Eye (tissue), 1 donor: ENCODE measurements around the gene HDAC4.
A peak's percentile ranks its signal among the peaks of the same experiment; 100 is the strongest.

Source experiments
- DNase-seq: peaks from one replicate; pipeline ENCODE4 v3.0.0-alpha.2; 2015

The HDAC4 gene

DNA sequence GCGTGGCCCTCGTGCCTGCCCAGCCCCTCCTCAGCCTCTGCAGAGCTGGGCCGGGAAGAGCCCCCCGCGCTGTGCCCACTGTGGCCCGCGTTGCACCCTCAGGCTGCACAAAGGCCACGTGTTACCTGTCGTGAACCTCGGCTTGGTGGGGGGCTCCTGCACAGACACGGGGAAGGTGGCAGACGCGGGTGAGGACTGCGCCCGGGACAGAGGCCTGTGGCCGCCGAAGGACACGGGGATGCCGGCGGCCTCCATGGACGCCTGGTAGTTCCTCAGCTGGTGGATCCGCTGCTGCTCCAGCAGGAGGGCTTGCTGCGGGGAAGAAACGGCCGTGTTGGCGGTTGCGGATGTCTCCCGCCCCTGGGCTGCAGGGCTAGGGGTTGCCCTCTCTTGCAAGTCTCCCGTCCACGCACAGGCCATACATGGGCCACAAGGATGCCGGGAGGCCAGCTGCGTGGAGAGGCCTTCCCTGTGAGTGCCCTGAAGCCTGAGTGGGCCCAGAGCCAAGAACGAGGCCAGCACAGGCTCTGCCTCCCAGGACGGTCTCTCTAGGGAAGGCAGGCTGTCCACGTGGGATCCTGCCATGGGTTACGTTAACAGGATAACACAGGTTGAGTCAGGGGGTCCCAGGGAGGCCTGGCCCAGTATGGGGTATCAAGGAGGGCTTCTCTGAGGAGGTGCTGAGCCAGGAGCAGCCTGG is 289.3 kb downstream of the HDAC4 start:
- no peak for DNase-seq

DNA sequence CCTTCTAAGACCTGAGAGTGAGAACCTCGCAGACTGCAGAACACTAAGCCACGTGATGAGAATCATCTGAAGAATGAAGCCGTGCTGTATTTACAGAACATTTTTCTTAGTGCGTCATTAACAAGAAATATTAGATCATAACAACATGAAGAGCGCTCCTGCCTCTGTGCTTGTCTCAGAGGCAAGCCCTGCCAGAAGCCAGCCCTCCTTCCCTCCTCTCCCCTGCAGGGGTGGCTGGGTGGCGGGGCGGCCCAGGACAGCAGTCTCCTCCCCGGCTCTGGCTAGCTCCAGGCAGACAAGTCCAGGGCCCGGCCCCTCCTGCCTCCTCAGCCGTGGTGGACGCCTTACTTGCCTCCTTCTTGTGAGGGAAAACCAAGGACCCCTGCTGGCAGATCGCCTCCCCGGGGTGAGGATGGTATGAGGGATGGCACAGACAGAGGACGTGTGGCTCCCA is 290.2 kb downstream of the HDAC4 start:
- DNase-seq = no peak

DNA sequence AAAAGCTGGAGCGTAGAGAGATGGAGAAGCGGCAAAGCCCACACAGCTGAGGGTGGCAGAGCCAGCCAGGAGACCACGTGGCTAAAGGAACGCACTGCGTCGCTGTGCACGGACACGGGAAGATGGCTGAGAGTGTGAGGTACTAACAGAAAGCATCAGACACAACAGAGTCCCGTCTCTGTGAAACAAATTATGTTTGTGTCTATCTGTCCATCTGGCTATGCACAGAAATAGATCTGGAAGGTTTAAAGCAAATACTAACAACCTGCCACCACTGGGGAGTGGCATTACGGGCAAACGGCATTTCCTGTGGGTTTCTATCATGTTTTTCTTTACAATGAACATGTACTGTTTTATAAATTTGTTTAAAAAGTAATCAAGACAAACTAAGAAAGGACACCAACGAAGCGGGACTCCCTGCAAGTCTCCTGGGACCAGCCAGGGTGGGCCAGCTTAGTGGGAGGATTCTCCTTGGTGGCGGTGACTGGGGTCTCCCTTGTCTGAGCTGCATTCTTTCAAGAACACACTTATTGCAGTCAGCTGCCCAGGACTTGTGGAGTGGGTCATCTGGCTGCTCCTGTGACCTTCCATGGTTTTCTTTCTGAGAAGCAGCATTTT is 290.8 kb downstream of the HDAC4 start:
- no peak for DNase-seq

DNA sequence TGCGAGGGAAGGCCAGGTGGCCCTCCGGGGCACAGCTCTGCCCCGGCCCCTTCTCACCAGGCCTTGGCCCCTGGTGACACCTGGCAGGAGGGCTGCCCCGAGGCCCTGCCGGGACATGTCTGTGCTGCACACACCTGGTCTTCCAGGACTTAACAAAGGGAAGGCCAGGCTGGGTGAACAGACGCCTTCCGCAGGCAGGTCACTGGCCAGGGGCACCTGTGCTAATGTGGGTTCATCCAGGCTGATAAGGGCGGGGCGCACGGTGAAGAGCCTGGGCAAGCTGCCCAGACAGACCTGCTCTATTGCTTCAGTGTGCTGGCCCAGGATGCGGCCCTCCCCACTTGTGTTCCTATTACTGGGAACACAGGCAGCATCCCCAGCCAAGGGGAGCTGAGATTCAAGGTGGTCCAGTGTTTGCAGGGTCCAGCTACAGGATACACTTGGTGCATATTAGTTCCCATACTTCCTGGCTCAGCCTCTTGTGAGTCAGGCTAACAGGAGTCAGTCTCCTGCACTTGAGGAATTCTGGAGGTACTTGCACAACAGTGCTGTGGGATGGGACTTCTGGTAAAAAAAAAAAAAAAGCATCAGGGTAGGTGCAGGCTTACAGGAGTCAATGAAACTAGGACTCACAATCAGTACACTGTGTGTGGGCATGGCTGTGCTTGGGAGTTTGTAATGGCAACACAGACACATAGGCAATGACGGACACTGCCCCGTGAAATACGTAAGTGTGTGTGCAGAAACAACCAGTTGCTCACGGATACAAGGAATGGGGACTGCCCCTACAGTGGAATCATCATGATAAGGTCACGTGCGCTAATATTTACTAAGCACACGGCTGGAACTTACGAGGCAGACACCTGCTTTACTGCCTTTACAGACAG is 291.5 kb downstream of the HDAC4 start:
- DNase-seq = no peak

DNA sequence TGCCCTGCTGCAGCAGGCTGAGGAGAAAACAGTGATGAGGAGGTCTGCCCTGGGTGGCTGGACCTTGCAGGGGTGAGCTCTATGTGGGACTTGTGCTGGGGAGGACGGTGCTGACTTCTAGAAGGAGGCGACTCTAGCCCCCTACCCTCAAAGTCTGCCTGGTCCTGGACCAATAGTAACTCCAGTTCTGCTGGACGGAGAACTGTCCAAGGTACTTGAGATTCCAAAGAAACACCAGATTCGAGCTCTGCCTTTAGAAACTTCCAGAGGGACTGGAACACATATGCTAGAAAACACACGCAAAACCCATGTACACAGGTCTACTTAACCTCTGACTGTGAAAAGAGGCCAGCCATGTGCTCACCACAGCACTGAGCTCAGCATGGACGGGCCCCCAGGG is 292.4 kb downstream of the HDAC4 start:
- DNase-seq = no peak

DNA sequence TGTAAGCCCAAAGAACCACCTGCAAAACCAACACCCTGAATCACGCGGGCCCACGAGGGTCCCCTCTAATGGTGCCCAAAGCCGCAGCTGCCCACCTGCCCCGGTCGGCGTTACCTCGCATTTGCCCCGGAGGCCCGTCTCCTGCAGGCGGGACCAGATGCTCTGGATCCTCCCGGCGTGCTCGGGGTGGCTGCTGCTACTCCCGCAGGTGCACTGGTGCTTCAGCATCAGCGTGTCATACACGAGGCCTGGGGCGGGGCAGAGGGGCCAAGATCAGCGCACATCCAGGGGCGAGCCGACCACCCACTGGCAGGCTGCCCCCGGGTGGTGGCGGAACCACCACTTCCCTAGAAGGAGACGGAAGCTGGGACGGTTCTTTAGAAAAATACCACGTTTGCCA is 292.9 kb downstream of the HDAC4 start:
- no peak for DNase-seq

DNA sequence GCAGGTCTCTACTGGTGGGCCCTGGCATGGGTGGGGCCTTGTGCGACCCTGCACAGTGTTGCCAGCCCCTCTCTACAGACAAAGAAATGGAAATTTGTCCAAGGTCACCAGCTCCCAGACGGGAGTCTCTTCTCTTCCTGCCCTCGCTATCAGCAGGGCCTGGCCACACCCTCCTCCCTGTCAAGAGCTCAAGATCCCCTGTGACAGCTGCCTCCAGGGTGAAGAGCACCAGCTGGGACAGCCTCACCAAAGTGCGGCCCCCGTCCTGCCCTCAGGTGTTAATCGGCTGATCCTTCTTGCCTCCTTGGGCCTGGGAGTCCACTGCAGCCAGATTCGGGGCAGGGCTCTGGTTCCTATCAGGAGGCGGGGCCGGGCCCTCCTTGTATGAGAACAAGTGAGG is 293.9 kb downstream of the HDAC4 start:
- DNase-seq = no peak

DNA sequence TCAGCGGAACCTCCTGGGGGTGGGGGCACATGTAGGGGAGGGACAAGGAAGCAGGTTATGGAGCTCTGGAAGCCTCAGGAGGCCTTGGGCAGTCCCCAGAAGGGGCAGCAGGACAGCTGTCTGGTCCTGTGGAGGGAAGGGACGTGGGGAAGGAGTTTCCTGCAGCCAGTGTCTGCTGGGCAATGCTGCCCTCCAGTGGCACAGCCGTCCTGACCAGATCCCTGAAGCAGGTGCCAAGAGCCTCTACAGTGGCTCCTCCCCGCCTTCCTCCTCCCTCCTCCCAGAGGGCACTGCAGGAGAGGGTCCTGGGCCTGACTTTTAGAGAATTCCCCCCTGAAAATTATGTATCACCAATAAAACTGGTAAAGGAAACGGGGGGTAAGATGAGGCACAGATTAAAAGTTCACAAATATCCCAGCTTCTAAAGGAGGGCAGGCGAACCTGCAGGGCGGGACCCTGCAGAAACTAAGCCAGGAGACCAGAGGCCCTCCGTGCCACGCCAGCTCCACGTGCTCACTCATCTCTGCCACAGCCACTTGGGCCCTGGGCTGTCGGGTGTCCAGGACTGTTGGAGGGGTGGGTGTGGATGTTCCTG is 294.4 kb downstream of the HDAC4 start:
- DNase-seq = peak; percentile 78

DNA sequence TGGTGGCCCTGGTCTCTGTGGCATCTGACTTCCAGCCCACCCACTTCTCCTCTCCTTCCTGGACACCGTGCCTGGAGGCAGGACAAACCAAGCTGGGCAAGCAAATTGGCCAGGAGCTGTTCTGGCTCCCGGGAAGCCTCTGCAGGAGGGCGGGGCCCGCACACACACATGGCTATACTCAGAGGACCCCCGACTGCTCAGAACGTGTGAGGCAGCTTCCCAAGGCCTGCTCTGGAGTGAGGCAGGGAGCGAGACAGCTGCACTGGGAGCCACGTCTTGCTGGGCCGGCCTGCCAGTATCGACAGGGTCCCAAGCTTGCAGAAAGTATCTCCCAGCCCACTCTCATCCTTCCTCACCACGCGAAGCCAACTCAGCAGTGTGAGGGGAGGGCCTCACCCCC is 295.6 kb downstream of the HDAC4 start:
- DNase-seq = no peak

DNA sequence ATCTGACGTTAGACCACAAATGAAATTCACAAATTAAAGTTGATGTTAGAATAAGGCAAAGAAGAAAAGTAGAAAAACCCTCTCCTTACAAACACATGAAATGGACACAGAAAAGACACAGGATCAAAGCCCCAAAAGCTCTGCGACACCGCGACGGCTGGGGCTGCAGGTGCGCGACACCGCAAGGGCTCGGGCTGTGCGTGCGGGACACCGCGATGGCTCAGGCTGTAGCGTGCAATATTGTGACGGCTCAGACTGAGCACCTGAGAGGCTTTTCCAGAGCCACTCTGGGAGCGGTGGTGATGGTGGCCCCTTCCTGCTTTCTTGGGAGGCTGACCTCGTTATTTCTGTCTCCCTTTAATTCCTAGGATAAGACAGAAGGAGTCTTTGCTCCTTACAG is 296.0 kb downstream of the HDAC4 start:
- DNase-seq = no peak

DNA sequence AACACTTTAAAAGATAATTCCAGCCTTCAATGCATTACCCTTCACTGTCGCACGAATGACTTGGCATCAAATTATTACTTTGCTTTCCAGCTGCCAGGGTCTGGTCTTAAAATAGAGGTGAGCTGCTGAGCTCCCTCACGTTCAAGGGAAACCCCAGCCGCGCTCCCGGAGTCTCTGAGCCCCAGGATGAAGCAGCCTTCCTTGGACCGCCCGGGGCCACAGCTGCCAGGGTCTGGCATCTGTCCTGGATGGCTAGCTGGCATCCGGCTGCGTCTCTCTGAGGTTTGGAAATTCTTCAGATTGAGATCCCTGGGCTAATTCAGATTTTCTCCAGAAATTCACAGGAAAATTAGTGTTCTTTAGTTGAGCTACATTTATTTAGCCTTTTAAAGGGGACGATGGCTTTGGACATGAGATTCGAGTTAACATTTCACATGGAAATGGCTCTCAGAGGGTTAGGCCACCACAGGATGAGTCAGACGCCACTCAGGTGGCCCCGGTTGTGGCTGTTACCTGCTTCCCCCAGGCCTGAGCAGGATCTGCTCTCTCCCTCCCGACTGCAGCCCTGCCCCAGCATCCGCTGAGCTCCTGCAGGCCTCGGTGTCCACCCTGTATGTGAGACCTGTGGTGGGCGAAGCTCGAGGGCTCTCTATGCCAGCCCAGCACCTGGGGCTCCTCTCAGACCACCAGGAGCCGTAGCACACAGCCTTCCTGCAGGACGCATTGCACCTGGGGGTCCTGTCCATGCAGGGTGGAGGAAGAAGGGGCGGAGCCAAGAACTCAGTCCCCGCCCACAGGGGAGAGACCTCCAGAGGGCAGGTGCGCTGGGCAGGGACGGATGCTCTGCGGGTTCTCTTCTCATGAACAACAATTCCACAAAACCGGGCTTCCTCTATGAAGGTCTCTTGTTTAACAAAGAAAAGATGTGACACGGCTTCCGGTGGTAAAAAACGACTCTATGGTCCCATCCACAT is 297.4 kb downstream of the HDAC4 start:
- DNase-seq = no peak

DNA sequence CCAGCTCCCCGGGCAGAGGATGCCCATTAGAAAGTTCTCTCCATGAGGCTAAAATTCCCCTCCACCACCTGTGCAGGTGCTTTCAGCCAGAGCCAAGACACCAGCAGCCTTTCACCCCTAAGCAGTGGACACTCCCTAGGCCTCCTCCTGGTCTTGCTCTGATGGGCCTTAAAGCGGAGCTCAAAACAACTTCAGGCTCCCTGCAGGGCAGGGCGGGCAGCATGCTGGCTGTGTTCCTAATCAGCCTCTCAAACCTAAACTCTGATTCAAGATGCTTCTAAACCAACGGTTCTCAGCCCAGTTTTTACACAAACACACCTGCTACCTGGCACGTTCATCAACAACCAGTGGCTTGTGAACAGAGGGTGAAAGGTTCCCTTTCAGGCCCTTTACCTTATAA is 298.6 kb downstream of the HDAC4 start:
- no peak for DNase-seq

DNA sequence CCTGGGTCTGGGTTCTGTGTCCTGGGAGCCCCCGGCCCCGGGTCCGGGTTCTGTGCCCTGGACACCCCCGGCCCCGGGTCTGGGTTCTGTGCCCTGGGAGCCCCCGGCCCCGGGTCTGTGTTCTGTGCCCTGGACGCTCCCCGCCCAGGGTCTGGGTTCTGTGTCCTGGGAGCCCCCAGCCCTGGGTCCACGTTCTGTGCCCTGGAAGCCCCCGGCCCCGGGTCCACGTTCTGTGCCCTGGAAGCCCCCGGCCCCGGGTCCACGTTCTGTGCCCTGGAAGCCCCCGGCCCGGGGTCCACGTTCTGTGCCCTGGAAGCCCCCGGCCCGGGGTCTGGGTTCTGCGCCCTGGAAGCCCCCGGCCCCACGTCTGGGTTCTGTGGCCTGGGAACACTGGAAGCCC is 299.0 kb downstream of the HDAC4 start:
- DNase-seq = no peak

DNA sequence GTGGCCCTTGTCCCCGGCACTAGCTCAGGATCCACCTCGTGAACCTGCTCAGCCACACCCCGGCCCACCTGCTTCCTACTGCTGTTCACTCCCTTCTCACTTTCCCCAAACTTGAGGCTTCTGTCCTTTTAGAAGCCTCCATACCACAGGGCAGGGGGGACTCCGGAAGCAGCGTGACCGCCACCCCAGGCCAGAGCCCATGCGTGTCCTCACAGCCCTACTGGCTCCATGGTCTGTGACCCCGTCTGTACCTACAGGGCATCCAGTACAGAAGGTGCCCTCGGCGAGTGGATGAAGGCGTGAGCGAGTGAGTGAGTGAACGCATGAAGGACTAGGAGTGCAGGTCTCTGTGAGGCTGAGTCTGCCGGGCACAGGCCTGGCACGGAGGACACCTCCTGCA is 299.7 kb downstream of the HDAC4 start:
- DNase-seq = no peak

DNA sequence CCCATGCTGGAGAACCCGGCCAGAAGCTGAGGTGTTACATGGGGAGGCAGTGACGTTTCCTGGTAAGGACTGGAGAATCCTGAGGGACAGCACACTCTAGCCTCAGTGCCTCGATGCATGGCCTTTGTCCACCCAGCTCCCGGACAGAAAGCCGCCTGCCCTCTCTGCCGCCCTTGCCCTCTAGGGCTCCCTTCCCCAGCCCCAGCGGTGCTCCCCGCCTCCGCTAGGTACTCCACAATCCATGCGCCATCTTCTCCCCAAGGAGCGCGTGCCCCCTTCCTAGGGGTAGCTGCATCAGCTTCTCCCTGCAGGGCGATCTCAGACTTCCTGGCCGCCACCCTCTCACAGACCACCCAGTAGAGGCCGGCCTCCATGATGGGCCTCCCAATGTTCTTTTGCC is 301.3 kb downstream of the HDAC4 start:
- no peak for DNase-seq

DNA sequence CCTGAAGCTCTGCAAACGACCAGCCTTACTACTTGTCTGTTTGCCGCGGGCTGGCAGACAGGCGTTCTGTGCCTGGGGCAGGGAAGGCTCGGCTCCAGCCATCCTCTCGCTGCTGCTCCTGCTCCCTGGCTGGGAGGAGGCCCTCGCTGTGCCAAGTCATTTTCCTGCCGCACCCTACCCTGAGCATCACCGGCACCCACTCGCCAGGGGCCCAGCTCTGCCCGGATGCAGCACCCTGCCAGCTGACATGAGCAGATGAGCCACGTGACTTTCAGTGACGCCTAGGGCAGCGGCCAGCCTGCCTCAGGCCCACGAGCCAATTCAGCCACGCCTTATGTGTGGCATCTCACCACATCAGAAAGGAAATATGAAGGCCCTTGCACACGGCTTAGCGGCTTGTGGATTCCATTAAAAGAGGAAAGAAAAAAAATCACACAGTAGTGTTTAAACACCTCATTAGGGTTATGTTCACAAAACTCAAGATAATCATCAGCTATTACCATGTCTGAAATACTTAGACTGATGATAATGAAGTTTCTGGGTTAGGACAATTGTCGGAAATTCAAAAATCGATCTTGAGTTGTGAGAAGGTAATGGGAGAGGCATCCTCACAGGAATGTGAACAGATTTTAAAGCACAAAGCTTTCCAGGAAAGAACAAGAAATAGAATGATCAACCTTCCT is 302.4 kb downstream of the HDAC4 start:
- DNase-seq = no peak

DNA sequence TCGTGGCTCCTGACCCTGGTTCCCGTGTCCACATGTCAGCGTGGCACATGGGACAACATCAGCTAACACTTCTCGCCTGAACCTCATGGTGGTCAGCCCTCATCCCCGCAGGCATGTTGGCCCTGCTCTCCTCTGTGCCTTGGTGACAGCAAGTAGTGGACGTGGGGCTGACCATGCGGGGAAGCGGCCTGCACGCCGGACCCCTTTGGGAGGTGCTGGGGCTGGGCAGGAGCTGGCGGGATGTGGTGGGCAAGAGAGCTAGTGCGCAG is 303.5 kb downstream of the HDAC4 start:
- no peak for DNase-seq

DNA sequence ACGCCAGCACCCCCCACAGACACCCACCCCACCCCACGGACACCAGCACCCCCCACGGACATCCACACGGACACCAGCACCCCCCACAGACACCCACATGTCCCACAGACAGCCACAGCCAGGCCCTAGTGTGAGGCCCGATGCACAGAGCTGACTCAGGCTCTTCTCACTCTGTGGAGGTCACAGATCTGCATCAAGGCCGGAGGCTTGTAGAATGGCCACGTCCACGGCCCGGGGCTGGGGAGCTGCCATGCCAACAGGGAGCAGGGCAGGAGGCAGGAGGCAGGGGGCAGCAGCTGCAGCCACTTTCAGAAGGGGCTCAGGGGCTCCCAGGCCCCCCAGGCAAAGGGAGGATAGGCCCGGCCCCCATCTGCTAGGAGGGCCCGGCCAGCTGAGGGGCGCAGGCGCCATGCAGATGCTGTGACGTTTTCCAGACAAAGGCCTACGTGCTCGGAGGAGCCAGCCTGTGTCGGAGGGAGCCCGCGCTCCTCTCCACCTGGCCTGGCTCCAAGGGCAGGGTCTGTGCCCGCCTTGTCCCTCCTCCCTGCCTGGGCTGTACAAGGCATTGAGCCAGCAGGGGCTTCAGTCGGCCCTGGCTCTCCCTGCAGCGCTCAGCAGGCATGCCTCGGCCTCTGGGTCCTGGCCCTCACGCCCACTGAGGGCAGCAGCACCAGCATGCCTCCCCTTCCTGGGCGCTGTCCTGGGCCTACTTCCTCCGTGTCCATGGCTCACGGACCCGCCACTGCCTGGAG is 304.0 kb downstream of the HDAC4 start:
- no peak for DNase-seq

DNA sequence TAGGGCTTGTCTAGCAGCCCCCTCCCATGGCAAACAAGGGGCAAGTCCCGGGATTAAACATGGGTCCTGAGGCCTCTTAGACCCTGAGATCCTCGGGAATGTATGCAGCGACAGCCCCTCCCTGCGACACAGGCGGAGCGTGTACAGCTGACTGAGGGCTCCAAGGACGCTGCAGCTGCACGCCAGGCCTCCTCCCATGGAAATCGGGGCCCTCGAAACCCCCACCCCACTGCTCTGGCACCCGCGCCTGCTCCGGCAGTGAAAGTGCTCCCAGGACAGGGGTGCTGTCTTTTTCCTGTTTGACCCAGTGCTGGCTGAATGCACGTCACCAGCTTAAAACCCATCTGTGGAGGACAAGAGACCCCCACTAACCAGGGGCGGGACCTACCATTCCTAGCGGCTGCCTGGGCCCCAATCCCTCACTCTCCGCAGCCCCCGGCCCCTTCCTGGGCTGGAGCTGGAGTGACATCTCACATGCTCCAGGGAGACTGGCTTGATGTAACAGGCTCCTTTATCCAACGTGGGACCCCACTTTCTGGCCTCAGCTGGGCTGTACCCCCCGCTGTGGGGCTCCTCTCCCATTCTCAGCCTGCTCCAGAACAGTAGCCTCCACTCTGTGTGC is 305.2 kb downstream of the HDAC4 start:
- peak; percentile 28 for DNase-seq

DNA sequence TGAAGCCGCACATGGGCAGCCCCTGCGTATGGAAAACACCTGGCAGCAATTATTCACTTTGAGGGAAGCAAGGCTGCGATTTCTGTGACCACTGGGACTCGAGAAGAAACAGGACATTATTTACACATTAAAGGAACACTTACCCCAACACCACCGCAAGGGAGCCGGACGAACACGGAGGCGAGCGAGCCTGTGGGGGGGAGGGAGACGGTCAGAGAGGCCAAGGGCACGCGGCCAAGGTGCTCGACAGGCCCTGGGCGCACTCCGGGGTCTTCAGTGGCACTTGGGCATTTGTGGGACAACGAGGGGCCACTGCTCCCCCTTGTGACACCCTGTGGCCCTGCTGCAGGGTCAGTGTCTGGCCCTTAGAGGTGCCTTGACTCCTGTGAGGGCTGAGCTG is 306.0 kb downstream of the HDAC4 start:
- peak; percentile 10 for DNase-seq

DNA sequence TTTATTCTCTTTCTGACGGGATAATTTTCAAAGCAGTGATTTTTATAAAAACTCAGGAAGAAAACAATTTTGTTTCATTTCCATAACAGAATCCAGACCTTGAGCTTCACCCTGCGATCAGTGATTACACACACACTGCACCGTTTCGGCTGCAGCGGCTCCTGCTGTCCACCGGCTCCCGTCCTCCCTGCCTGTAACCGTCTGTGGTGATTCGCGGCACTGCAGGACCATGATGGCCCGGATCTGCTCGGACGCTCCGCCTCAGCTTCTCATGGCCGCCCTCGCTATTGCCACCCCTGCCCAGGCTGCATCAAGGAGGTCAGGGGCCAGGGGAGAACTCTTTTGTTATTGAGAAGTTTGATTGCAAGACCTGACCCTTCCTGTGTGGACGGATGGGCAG is 306.9 kb downstream of the HDAC4 start:
- peak; percentile 16 for DNase-seq
